Measurements from ENCODE around the gene AZGP1.
"Not testable (repeated sequence)": the region's sequence is repeated elsewhere in the genome, so short reads cannot be mapped to it uniquely, and the experiment has no call there.

AZGP1 gene

GRCh38 chr7:99969298-99969697 is 6.5 kb downstream of the AZGP1 start:
- H3K27me3 ChIP-seq (ENCODE audit: insufficient read depth, low read length), result no peaks in the 10 kb centered on the region
- H3K4me3 ChIP-seq (ENCODE audit: low read depth, low read length, poor library complexity, severe bottlenecking), result no peak overlapping the region
- TF ChIP-seq EZH2 (IDR thresholded peaks at IDR 0.05; ENCODE audit: borderline replicate concordance, low read length), result no peak
- TF ChIP-seq, protein P1, sequence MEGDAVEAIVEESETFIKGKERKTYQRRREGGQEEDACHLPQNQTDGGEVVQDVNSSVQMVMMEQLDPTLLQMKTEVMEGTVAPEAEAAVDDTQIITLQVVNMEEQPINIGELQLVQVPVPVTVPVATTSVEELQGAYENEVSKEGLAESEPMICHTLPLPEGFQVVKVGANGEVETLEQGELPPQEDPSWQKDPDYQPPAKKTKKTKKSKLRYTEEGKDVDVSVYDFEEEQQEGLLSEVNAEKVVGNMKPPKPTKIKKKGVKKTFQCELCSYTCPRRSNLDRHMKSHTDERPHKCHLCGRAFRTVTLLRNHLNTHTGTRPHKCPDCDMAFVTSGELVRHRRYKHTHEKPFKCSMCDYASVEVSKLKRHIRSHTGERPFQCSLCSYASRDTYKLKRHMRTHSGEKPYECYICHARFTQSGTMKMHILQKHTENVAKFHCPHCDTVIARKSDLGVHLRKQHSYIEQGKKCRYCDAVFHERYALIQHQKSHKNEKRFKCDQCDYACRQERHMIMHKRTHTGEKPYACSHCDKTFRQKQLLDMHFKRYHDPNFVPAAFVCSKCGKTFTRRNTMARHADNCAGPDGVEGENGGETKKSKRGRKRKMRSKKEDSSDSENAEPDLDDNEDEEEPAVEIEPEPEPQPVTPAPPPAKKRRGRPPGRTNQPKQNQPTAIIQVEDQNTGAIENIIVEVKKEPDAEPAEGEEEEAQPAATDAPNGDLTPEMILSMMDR (IDR thresholded peaks at IDR 0.05; ENCODE audit: low read length), result no peak
- no peaks in the 10 kb centered on the region for H3K79me2 ChIP-seq (ENCODE audit: insufficient read depth, low read length)
- H3K4me2 ChIP-seq (ENCODE audit: low read length), result no peak overlapping the region
- no peaks in the 10 kb centered on the region for H3K9me2 ChIP-seq (ENCODE audit: low read depth, low read length)
- H3K9ac ChIP-seq (ENCODE audit: low read length), result no peak overlapping the region
- H3K9me3 ChIP-seq (ENCODE audit: low read length), result no peaks in the 10 kb centered on the region
- no peaks in the 10 kb centered on the region for H3F3A ChIP-seq (ENCODE audit: insufficient read depth, low read length)
- no peaks in the 10 kb centered on the region for H3K36me3 ChIP-seq (ENCODE audit: insufficient read depth, low read length)
- H2AFZ ChIP-seq (ENCODE audit: low read length), result no peak overlapping the region
- no peaks in the 10 kb centered on the region for H3K4me1 ChIP-seq (ENCODE audit: insufficient read depth, low read length, severe bottlenecking)
- no peak overlapping the region for H3K27ac ChIP-seq (ENCODE audit: low read depth, low read length, poor library complexity, severe bottlenecking)
- no peaks in the 10 kb centered on the region for H4K20me1 ChIP-seq (ENCODE audit: insufficient read depth, low read length)

- no peak overlapping the region for H3K9ac ChIP-seq (ENCODE audit: low read length)
- no peak overlapping the region for H3K4me3 ChIP-seq (ENCODE audit: low read depth, low read length, poor library complexity, severe bottlenecking)
- no peaks in the 10 kb centered on the region for H3K9me3 ChIP-seq (ENCODE audit: low read length)
- no peaks in the 10 kb centered on the region for H3K36me3 ChIP-seq (ENCODE audit: insufficient read depth, low read length)
- peaks cover 17% of the 10 kb centered on the region for H3K27me3 ChIP-seq (ENCODE audit: insufficient read depth, low read length)
- H2AFZ ChIP-seq (ENCODE audit: low read length), result no peak overlapping the region
- TF ChIP-seq, protein P1 (IDR thresholded peaks at IDR 0.05; ENCODE audit: low read length), result no peak
- TF ChIP-seq EZH2 (IDR thresholded peaks at IDR 0.05; ENCODE audit: borderline replicate concordance, low read length), result no peak
- H3K27ac ChIP-seq (ENCODE audit: low read depth, low read length, poor library complexity, severe bottlenecking), result no peak overlapping the region
- H3K4me2 ChIP-seq (ENCODE audit: low read length), result no peak overlapping the region
- H3K79me2 ChIP-seq (ENCODE audit: insufficient read depth, low read length), result no peaks in the 10 kb centered on the region
- H3F3A ChIP-seq (ENCODE audit: insufficient read depth, low read length), result no peaks in the 10 kb centered on the region
- H3K4me1 ChIP-seq (ENCODE audit: insufficient read depth, low read length, severe bottlenecking), result no peaks in the 10 kb centered on the region
- no peaks in the 10 kb centered on the region for H3K9me2 ChIP-seq (ENCODE audit: low read depth, low read length)
- H4K20me1 ChIP-seq (ENCODE audit: insufficient read depth, low read length), result no peaks in the 10 kb centered on the region
Measured at GRCh38 chr7:99958564-99959227, 17.1 kb downstream of the AZGP1 start.

GRCh38 chr7:99955247-99955646 is 20.6 kb downstream of the AZGP1 start:
- TF ChIP-seq, protein P1 (IDR thresholded peaks at IDR 0.05; ENCODE audit: low read length), result no peak
- no peak for TF ChIP-seq EZH2 (IDR thresholded peaks at IDR 0.05; ENCODE audit: borderline replicate concordance, low read length)
- Histone ChIP-seq H3K4me1 (ENCODE audit: insufficient read depth, low read length, severe bottlenecking) (no peaks in the 10 kb centered on the region), H3K9me3 (ENCODE audit: low read length) (peaks cover 9% of the 10 kb centered on the region), H3K36me3 (ENCODE audit: insufficient read depth, low read length) (no peaks in the 10 kb centered on the region), H3K9ac (ENCODE audit: low read length) (no peak overlapping the region), H3F3A (ENCODE audit: insufficient read depth, low read length) (no peaks in the 10 kb centered on the region), H4K20me1 (ENCODE audit: insufficient read depth, low read length) (no peaks in the 10 kb centered on the region), H3K4me2 (ENCODE audit: low read length) (no peak overlapping the region), H3K27me3 (ENCODE audit: insufficient read depth, low read length) (peaks cover 10% of the 10 kb centered on the region), H3K9me2 (ENCODE audit: low read depth, low read length) (no peaks in the 10 kb centered on the region), H3K79me2 (ENCODE audit: insufficient read depth, low read length) (no peaks in the 10 kb centered on the region), H3K27ac (ENCODE audit: low read depth, low read length, poor library complexity, severe bottlenecking) (no peak overlapping the region), H2AFZ (ENCODE audit: low read length) (no peak overlapping the region), H3K4me3 (ENCODE audit: low read depth, low read length, poor library complexity, severe bottlenecking) (no peak overlapping the region)

DNA sequence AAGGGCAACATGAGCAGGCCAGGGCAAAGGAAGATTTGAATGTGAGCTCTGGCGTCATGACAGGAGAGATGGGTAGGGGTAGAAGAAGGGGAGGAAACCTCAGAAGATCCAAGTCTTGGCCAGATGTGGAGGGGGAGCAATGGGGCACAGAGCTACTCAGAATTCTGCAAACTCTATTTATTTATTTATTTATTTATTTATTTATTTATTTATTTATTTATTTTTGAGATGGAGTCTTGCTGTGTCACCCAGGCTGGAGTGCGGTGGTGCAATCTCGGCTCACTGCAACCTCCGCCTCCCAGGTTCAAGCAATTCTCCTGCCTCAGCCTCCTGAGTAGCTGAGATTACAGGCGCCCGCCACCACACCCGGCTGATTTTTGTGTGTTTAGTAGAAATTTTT is 21.2 kb downstream of the AZGP1 start:
- not testable (repeated sequence) for H3K79me2 ChIP-seq (ENCODE audit: insufficient read depth, low read length); H3K4me1 ChIP-seq (ENCODE audit: insufficient read depth, low read length, severe bottlenecking); H4K20me1 ChIP-seq (ENCODE audit: insufficient read depth, low read length); H3K9me2 ChIP-seq (ENCODE audit: low read depth, low read length); H2AFZ ChIP-seq (ENCODE audit: low read length); H3K4me3 ChIP-seq (ENCODE audit: low read depth, low read length, poor library complexity, severe bottlenecking); H3K4me2 ChIP-seq (ENCODE audit: low read length); H3K36me3 ChIP-seq (ENCODE audit: insufficient read depth, low read length); H3K9ac ChIP-seq (ENCODE audit: low read length); H3K27ac ChIP-seq (ENCODE audit: low read depth, low read length, poor library complexity, severe bottlenecking); H3F3A ChIP-seq (ENCODE audit: insufficient read depth, low read length); H3K9me3 ChIP-seq (ENCODE audit: low read length)
- H3K27me3 ChIP-seq (ENCODE audit: insufficient read depth, low read length), result peaks cover 10% of the 10 kb centered on the region
